ENCODE data around the gene SRGAP3.

SRGAP3 gene

GRCh38 chr3:8964436-8965370, 284.7 kb downstream of the SRGAP3 start:
- no peak for DNase-seq (ENCODE audit: low read depth)

DNA sequence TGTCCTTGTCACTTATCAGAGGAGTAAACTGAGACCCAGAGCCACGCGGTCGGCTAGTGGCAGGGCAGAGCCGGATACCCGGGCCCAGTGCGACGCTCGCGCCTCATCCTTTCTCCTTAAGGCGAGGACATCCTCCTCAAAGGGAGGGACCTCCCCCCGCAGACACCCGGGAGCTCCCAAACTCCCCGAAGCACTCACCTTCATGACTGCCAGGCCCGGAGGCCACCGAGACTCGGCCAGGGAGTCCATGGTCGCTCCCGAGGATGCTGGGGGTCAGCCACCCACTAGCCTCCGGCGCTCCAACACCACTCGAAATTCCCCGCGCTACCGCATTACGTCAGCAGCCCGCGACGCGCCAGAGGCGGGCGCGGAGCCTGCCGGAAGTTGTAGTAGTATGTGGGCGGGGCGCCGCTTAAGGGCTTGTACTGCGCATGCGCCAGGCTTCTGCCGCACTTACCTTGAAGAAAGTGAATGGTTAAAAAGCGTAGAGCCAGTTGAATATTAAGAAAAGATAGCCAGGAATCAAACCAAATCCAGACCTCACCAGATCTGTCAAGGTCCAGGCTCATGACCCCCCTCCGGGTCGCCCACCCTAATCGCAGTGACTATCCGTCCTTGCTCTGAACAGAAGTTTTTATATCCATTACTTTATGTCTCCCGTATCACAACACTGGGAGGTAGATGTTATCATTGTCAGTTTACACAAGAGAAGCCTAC, 286.2 kb downstream of the SRGAP3 start, which contains the start of gene RAD18:
TSS of gene RAD18 (minus strand) at position 336 of the 717 bp plus-strand sequence. CDS start at position 249, 87 bp downstream.
- DNase-seq (ENCODE audit: low read depth) = peak; percentile 85

DNA sequence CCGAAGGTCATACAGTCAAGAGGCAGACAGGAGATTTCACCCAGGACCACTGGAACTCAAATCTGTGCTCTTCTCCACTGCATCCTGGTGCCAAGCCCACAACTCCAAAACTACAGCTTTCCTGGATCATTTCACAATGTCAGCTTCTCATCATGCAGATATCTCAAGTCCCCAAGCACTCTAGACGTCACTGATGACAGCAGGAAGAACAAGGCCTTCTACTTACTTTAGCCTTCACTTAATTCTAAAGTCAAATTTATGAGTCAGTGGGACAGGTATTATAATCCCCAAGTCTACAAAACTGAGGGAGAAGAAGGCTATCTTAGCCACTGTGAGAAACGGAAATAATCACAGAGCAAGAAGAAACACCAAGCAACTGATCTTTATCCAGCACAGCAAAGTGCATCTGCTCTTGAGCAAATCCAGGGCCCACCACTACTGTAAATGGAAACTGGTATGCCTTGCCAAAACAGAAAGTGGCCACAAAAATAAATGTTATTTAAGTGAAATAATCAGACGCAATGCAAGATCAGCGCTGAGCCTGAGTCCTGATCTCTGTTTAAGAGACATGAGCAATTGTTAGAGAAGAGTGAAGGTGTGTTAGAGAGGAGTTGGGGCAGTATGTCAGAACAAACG, 287.1 kb downstream of the SRGAP3 start:
- DNase-seq (ENCODE audit: low read depth) = no peak

DNA sequence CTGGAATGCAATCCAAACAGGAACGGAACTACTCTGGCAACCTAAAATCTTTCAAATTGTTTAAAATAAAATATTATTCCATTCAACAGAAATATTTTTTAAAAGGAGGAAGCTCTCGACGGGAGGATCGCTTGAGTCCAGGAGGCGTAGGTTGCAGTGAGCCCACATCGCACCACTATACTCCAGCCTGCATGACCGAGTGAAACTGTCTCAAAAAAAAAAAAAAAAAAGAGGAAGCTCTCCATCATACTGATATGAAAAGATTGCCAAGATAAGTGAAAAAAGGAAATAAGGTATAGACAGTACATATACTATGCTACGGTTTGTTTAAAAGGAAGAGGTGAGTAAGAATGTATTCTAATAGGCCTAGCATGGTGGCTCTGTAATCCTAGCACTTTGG, 289.8 kb downstream of the SRGAP3 start:
- no peak for DNase-seq (ENCODE audit: low read depth)

GRCh38 chr3:8954938-8955763, 294.3 kb downstream of the SRGAP3 start:
- no peak for DNase-seq (ENCODE audit: low read depth)

DNA sequence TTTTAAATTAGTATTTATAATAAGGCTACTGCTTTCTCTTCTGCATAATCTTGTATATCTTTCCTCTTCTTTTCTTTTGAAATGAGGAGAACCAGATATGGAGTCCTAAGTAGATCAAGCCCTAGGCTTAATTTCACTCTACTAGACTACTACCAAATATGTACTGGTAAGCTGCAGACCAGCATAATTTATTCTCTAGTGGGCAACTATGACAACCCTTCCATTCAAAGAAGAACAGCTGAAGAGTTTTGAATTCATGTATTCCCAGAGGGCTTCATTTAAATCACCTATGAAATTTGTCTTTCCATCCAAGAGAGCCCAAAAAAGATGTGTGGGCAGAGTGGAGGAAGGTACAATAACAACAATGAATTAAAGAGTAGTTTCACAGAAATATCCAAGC, 296.1 kb downstream of the SRGAP3 start:
- no peak for DNase-seq (ENCODE audit: low read depth)

DNA sequence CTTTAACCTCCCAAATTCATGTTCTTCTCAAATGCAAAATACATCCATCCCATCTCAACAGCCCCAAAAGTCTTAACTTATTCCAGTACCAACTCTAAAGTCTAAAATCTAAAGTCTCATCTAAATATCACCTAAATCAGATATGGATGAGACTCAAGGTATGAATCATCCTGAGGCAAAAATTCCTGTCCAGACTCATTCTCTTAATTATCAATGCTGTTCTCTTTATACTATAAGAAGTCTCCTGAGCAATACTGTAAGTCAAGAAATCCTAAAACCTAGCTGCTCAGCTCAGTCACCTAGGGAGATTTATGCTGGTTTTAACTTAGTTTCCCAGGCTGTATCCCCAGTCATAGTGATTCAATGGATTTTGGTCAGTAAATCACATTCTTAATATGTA, 297.3 kb downstream of the SRGAP3 start:
- DNase-seq (ENCODE audit: low read depth) = no peak

GRCh38 chr3:8945890-8946600, 303.4 kb downstream of the SRGAP3 start:
- no peak for DNase-seq (ENCODE audit: low read depth)

GRCh38 chr3:8942746-8943488, 306.5 kb downstream of the SRGAP3 start:
- DNase-seq (ENCODE audit: low read depth) = no peak

DNA sequence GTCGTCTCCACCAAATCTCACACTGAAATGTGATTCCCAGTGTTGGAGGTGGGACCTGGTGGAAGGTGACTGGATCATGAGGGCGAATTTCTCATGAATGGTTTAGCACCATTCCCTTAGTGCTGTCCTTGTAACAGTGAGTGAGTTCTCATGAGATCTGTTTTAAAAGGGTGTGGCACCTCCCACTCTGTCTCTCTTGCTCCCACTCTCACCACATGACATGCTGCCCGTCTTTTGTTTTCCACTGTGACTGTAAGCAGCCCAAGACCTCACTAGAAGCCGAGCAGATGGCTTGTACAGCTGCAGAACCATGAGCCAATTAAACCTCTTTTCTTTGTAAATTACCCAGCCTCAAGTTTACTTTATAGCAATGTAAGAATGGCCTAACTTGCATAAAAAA, 307.3 kb downstream of the SRGAP3 start:
- DNase-seq (ENCODE audit: low read depth) = no peak

DNA sequence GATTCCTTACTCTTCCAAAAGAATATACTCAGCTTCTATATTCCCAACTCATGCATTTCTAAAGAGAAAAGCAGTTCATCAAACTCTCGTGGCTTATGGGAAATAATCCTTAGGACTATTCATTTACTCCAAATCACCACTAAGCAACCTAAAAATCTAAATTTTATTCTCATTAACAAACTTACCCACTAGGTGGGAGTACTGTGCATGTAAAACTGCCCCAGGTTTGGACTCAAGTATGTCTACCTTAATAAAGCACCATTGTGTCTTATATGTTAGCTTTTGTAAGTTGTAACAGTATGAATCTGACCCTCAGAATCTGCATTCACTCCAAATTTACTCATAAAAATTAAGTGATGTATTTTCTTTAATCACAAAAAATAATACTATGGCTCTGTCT, 311.4 kb downstream of the SRGAP3 start:
- DNase-seq (ENCODE audit: low read depth) = no peak

GRCh38 chr3:8937064-8938020, 312.1 kb downstream of the SRGAP3 start:
- no peak for DNase-seq (ENCODE audit: low read depth)

DNA sequence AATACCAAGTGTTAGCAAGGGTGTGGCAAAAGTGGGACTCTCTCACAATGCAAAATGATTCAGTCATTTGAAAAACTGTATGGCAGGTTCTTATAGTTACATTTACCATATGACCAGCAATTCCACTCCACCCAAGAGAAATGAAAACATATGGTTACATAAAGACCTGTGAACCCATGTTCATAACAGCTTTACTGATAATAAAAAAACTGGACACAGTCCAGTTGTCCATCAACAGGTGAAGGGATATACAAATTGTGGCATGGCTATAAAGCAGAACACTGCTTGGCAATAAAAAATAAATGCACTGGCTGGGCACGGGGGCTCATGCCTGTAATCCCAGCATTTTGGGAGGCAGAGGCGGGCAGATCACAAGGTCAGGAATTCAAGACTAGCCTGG, 316.9 kb downstream of the SRGAP3 start:
- no peak for DNase-seq (ENCODE audit: low read depth)

- DNase-seq (ENCODE audit: low read depth) = no peak
These were observed 318.1 kb downstream of the SRGAP3 start for GRCh38 chr3:8931342-8931741.

Data from activated gamma-delta T cell treated with anti-CD3 and anti-CD28 coated beads, Interleukin-2, amount 50 U/mL, for 16 hours (primary cell).